AG20443 (cell line): ENCODE data around the gene TTLL4.

ENCODE experiments used
- DNase-seq: peaks from one replicate; pipeline ENCODE4 v3.0.0; 2012; ENCODE audit warnings: low spot score, mixed read lengths

Gene TTLL4

DNA sequence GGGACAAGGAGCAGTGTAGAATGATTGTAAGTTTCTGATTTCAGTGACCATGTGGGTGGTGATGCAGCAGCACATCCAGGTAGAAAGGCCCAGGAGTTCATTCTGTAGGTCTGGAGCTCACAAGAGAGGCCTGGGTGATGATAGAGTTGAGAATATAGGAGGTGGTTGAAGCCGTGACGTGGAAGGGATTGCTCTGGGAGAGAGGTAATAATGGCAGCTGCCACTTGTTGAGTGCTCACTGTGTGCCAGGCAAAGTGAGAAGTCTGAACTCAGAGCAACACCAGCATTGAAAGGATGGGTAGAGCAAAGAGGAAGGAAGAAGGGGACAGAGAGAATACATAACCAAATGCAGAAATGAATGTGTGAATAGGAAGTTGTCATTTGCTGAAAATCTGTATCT lies 3.3 kb downstream of the TTLL4 start:
- no peak for DNase-seq

DNA sequence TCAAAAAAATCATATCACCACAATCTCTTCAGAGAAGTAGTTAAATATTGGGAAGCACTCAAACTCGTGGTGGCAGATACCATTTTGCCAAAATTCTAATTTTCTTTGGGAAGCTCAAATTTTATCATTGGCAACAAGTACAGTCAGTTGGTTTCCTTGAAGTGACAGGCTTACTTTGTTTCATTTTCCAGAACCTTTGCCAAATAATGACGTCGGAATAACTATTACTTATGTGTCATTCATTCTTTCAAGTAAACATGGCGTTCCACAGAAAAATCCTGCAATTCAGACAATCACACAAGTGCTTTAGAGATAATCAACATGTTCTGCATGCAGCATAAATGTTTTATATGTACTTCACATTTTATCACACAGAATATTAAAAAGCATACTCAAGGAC lies 5.4 kb downstream of the TTLL4 start:
- no peak for DNase-seq

DNA sequence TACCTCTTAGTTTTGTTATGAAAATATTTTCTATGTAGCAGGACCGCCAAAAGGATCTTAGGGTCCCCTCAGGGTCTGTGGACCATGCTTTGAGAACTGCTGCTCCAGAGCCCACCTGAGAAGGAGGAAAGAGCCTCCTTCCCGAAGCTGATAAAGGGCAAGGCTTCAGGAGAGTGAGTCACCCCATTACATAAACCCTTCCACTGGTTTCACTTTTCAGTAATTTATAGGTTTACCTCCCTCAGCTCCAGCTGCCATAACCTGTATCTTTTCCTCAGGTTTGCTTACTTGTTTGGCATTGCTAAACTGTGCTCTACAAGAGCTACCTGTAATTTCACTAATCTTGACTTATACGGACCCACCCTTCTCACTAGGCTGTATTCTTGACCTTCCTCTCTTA lies 6.6 kb downstream of the TTLL4 start:
- DNase-seq: no peak

DNA sequence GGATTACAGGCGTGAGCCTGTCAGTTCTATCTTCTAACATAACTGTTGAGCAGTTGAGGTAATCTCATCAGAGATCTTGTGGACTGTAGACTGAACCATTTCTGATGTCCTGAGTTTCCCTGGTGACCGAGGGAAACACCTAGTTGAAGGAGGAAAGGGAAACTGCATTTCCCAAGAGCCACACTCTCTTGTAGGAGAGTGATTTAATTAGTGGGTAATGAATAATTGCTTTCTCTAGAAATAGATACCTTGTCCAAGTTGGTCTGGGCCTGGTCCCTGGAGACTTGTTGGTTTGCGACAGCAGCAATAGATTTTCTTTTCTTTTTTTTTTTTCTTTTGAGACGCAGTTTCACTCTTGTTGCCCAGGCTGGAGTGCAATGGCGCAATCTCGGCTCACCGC lies 7.4 kb downstream of the TTLL4 start:
- no peak for DNase-seq

DNA sequence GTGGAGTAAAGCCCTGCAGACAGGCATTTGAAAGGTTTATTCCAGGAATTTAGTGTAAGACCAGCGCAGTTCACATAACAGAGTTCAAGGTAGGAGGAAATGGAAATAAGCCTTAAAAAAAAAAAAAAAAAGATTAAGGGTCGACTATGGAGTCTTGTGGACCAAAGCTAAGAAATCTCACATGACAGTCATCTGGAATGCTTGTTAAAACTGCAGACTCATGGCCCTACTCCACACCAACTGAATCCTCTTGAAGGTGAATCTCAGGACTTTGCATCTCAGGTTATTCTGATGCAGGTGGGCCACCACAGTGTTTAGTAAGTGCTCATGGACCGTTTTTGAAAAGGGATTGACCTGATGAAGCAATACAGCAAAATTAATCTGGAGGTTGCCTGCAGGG lies 8.8 kb downstream of the TTLL4 start:
- no peak for DNase-seq

DNA sequence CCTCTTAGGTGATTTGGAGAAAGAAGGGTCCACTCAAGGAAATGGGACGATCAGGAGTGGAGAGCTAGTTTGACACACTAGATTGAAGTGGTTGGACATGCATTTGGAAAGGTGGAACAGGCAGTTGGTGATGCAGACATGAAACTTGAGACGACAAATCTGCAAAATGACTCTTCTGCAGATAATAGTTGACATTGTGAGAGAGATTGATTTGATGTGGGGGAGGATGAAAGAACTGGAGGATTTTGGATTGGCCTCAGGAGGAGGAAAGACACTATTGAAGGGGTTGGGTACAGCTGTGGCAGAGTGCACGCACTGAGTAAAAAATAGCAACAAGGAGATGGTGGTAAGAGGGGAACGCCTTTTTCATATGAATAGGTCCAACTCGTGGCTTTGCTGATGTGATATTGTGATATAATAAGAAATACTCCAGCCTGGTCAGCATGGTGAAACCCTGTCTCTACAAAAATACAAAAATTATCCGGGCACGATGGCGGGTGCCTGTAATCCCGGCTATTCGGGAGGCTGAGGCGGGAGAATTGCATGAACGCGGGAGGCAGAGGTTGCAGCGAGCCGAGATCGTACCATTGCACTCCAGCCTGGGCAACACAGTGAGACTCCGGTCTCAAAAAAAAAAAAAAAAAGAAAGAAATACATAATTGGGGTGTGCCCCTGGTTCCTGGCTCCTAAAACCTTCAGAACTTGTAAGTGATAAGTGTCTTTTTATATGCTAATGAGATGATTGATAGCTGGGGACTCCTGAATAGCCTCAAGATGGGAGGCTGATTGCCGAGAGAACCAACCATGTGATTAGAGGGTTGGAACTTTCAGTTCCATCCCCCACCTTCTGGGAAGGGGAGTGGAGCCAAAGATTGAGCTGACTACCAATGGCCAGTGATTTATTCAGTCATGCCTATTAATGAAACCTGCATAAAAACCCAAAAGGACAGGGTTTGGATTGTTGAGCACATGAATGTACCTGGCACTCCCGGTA lies 9.7 kb downstream of the TTLL4 start:
- DNase-seq: no peak

DNA sequence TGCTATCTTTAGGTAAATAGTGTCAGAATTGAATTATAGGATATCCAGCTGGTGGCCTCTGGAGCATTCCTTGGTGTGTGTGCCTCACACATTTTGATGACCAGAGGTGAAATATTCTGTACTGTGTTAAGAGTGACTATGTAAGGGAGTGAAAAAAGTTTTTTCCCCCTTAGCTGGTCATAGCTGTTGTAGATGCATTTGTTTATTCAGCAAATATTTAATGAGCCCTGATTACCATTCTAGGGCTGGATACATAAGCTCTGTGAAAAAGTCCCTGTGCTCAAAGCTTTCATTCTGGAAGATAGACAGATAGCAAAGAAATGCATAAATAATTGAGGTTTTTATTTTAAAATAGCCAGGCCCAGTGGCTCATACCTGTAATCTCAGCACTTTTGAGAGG lies 10.9 kb downstream of the TTLL4 start:
- no peak for DNase-seq

DNA sequence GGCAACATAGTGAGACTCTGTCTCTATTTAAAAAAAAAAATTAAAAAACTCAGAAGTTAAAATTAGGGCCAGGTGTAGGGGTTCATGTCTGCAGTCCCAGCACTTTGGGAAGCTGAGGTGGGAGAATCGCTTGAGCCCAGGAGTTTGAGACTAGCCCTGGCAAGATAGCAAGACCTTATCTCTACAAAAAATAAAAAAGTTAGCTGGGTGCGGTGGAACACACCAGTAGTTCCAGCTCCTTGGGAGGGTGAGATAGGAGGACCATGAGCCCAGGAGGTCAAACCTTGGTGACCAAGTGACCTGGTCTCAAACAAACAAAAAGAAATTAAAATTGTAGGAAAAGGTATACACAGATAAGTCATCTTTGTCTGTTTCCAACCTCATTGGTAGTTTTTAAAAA lies 11.3 kb downstream of the TTLL4 start:
- DNase-seq: no peak

DNA sequence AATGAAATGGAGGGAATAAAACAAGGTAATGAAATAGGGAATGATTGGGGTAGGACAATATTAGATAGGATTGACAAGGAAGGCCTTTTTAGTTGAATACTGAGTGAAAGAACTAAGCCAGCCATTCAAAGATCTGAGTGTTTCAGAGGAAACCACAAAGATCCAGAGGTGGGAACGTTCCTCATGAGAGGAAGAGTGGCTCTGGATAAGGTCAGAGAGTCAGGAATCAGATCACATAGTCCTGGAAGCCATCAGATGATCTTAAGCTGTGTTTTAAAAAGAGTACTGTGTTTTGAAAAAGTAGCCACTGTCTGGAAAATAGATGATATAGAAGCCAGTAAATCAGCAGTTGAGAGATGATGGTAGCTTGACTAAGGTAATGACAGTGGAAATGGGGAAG lies 11.8 kb downstream of the TTLL4 start:
- DNase-seq: no peak

DNA sequence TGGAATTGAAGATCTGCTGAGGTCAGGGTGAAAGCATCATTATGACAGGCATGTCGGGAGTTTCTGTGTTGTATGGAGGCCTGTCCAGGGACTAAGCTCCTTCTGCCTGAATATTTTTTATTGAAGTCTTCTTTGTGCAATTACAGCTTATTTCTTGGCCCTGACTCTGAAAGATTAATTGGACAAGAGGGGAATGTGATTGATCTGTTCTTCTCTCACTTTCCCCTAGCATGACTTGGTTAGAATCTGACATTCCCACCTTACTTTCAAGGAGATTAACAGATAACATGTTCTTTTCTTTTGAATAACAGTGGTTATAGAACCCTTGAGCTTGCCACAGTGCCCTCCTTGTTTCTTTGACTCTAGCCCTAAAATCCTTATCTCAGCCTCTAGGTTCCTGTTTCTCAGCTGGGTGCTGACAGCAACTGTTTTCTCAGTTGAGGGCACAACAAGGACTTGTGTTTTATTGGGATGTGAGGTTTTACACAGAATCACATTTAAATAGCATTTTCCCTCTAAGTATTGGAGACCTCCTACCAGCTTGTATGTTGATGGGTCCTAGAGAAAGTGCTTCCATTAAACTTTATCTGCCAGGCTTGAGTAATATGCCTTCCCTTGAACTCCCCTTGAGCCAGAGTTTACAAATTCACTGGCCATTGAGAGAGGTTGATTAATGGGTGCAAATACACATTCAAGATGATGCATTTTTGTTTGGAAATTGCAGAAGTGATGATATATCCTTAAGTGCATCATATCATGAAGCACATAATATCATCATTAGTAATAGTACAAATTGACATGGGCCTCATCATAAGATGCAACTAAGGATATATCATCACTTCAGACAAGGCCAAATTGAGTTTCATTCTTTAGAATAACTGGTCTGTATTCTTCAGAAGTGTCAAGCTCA lies 12.5 kb downstream of the TTLL4 start:
- DNase-seq: no peak

DNA sequence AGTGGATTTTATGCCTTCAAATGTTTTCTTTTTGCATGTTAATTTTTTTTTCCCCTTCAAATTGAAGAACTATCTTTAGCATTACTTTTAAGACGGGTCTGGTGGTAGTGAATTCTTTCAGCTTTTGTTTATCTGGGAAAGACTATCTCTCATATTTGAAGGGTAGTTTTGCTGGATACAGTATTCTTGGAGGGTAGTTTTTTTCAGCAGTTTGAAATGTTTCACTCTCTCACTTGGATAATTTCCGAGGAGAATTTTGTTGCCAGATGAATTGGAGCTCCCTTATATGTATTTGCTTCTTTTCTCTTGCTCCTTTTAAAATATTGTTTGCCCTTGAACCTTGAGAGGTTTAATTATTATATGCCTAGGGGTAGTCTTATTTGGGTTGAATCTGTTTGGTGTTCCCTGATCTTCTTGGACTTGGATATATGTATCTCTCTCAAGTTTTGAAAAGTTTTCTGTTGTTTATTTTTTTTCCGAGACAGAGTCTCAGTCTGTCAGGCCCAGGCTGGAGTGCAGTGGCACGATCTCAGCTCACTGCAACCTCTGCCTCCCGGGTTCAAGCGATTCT lies 15.5 kb downstream of the TTLL4 start:
- no peak for DNase-seq

DNA sequence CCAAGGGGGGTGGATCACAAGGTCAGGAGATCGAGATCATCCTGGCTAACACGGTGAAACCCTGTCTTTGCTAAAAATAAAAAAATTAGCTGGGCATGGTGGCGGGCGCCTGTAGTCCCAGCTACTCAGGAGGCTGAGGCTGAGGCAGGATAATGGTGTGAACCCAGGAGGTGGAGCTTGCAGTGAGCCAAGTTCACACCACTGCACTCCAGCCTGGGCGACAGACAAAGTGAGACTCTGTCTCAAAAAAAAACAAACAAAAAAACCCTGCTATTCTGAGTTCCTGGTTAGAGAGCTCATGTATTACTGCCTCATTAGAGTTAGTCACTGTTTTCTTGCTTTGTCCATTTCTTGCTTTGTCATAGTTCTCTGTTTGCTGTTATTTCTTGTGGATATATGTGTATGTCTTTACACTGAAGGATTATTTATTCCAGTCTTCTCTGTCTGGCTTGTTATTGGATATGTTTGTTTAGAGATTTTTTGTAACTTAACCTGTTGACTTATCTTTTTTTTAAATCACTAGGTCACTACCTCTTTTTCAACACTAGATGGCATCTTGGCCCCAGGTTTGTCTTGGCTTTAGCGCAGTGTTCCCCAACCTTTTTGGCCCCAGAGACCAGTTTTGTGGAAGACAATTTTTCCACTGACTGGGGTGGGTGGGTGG lies 17.0 kb downstream of the TTLL4 start:
- no peak for DNase-seq

DNA sequence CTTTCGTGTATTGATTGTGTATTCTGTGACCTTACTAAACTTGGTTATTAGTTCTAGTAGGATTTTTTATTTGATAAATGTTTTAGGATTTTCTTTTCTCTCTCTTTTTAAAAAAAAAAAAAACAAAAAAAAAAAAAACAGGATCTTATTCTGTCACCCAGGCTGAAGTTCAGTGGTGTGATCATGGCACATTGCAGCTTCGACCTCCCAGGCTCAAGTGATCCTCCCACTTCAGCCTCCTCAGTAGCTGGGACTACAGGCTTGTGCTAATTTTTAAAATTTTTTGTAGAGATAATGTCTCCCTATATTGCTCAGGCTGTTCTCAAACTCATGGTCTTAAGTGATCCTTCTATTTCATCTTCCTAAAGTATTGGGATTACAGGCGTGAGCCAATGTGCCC lies 19.0 kb downstream of the TTLL4 start:
- no peak for DNase-seq

DNA sequence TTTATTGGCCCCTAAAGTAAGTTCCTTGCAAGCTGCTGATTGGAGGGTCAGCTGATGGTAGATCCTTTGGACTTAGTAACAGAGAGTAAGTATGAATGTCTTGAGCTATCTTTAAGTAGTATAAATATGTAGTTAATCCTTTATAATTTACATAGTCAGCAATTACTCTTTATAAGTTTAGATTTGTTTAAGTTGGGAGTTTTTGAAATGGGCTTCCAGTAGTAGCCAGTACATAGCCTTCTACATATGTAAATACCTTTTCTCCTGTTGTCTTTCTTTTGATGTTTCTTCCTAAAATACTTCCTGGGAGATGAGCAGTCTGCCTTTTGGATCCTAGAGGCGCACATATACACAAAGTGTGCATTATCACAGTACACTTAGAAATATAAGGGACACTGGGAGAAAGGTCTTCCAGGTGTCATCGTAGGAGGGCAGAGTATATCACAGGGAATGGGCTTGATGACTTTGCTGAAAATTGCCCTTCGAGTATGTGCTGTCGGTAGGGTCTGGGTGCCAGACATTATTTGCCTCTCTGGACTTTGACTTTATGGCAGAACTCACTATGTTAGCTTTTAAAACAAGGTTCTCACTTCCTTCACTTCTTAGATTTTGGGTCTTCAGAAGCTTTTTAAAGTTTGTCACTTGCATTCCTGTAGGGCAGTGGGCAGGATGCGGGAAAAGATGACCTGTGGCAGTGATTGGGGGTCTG lies 21.6 kb downstream of the TTLL4 start:
- no peak for DNase-seq

DNA sequence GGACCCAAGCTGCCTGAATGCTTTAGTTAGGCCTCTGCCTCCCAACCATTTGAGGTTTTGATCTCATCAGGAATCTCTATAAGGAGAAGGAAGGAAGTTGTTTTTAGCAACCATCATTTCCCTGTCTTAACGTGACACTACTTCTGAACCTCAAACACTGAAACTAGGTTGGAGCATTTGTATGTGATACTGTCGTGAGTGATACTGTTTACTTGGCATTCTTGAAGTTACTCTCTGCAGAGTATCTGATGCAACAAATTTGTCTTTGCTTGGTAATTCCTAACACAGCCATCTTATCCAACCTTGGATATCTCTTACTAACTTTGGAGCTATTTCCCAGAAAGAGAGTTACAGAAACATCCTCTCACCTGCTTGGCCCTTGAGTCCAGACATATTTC lies 22.1 kb downstream of the TTLL4 start:
- no peak for DNase-seq

DNA sequence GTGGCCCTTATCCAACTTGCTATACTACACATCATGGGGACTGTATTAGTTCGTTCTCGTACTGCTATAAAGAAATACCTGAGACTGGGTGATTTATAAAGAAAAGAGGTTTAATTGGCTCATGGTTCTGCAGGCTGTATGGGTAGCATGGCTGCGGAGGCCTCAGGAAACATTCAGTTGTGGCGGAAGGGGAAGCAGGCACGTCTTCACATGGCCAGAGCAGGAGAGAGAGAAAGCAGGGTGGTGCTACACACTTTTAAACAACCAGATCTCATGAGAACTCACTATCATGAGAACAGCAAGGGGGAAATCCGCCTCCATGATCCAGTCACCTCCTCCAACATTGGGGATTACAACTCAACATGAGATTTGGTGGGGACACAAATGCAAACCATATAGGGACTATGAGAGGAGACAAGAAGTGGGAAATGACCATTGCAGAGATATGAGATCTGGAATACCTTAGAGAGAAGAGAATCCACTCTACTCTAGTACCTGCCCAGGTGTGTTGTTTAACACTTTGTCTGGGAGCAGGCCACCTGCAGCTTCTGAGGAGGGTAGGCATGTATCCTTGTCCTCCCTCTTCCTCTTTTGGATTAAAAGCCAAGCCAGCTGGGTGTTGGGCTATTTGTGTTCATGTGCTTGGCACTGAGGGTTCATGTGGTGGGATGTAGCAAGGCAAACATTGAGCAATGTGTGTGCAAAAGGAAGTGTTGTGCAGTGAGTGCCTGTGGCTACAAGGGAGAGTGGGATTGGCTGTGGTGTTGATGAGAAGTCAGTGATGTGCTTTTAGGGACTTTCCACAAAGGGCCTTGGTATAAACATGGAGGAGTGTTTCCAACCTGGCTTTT lies 22.8 kb downstream of the TTLL4 start:
- peak; percentile 49 for DNase-seq

DNA sequence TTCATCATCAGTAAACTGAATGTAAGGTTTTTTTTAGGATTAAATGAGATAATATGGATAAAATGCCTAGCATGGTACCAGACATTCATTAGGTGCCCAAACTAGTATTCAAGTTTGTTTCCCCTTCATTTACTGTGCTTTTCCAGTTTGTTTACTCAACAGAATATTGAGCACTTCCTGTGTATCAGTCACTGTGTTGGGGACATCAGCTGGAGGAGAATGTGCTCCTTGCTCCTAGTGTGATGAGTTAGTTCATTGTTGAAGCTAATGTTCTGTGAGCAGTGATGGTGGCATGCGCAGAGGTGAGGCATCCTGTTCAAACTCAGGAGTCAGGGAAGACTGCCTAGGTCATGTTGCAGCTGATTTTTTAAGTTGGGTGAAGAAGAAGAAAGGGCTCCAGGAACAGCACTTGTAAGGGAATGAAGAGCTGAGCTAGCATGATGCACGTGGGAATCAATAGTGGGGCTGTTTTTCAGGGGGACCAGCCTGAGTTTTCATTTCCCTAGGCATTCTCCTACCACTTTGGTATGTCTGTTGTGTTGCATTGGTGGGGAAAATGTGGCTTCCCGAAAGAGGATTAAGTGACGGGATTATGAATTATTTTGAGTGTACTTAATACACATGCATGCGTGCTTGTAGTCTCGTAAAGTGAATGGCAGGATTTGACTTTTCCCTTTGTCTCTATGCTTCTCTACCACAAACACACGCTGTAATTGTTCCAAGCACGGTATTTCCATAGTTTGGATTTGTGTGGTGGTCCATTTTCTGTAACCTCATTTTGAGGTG lies 23.7 kb downstream of the TTLL4 start:
- no peak for DNase-seq

DNA sequence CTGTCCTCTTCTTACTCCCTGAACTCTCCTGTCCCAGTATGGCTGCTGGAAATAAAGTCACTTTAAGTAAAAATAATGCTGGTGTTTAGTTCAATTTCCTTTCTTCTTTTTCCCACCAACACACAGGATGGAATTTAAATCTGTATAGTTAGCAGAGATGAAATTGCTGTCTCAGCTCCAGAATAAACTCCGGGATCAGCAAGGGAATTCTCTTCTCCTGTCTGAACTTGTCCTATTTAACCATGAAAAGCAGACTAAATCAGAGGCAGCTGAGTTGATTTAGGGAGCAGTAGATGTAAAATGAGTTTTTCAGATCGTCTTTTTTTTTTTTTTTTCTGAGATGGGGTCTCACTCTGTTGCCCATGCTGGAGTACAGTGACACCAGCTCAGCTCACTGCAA lies 25.9 kb downstream of the TTLL4 start:
- DNase-seq: no peak

DNA sequence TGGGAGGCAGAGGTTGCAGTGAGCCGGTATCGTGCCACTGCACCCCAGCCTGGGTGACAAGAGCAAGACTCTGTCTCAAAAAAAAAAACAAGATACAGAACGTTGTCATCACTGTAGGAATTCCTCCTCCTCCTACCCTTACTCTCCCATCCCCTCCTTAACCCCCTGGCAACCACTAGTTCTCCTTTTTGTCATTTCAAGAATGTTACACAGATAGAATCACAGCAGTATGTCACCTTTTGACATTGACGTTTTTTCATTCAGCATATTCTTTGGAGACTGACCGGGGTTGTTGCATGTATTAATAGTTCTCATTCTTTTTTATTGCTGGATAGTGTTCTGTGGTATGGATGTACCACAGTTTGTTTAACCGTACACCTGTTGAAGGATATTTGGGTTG lies 32.4 kb downstream of the TTLL4 start:
- DNase-seq: no peak

DNA sequence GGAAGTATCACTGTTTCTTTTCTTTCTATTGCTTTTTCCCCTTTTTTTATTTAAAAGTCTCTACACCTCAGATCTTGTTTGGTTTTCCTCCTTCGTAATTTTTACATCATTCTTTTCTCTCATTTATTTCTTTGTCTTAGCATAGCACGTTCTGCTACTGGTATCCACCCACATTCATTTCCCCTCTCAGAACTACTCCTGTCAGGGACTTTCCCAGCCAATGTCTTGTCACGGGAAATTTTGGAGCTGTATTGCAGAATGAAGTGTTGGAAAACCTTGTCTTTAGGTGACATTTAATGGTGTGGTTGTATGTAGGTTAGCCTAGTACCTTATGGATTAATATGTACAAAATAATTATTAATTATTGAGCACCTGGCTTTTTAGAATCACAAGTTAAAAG lies 34.0 kb downstream of the TTLL4 start:
- DNase-seq: no peak
